GM18519 (cell line): Measurements from ENCODE around the gene MED25.

Source experiments
- ATAC-seq: cut with Tn5 transposase; IDR thresholded peaks from one replicate; pipeline ENCODE4 v1.9.1; 2021; ENCODE audit warnings: mild to moderate bottlenecking, moderate library complexity; ENCODE audit not compliant: unreplicated experiment, low FRiP score

The MED25 gene

DNA sequence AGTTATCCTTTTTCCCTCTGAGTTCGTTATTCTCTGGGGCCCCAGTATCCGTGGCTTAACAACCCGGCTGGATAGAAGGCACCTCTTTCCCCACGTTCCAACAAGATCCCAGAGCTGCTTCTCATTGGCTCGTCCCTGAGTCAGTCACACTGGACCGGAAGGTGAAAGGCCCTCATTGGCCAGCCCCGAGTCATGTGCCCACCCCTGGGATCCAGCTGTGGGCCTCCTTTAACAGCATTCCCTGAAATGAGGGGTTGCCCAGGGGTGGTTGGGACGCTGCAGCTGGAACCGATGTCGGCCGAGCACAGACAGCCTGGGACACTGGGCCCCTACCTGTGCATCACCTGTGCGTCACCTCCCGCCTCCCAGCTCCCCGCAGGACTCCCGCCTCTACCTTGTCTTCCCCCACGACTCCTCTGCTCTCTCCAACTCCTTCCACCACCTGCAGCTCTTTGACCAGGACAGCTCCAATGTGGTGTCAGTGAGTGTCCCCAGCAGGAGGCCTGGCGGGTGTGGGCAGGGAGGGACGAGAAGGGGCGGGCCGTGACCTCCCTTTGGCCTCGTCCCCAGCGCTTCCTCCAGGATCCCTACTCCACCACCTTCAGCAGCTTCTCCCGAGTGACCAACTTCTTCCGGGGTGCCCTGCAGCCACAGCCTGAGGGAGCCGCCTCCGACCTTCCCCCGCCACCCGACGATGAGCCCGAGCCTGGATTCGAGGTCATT, 63.7 kb downstream of the MED25 start:
- no peak for ATAC-seq

DNA sequence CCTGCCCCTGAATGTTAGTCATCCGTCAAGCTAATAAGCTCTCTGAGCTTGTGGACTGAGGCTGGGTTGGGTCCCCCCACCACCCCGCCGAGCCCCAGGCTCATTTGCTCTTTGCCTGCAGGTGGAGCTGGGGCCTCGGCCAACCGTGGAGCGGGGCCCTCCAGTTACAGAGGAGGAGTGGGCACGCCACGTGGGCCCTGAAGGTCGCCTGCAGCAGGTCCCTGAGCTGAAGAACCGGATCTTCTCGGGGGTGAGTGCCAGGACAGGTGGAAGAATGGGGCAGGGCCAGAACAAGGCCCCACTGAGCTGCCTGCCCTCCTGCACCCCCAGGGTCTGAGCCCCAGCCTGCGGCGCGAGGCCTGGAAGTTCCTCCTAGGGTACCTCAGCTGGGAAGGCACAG, 64.6 kb downstream of the MED25 start:
- ATAC-seq, result no peak

DNA sequence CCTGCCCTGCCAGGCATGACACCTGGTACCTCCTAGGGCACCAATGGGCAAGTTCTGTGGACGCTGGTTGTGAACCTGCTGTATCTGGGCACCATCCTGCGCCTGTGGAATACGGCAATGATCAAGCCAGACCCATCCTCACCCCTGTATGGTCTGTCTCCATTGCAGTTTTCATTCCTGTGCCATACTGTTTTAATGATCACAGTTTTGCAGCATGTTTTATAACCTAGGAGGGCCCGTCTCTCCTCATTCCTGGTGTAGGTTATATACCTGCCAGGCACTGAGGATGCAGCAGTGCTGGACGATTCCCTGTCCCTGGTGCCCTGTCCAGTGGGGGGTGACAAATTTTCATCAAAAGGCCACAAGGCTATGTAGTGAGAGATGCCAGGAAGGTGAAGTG, 65.0 kb downstream of the MED25 start:
- no peak for ATAC-seq

DNA sequence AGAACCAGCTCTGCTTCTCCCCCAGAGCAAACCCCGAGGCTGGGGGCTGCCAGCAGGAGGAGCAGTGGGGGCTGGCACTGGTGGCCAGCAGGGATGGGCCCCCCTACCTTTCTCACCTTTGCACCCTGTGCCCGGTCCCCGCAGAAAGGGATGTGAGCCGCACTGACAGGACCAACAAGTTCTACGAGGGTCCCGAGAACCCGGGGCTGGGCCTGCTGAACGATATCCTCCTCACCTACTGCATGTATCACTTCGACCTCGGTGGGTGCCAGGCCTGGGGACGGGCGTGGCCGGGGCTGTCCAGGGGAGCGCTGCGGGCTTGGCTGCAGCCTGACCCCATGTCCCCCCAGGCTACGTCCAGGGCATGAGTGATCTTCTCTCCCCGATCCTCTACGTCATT, 66.0 kb downstream of the MED25 start:
- ATAC-seq, result no peak

DNA sequence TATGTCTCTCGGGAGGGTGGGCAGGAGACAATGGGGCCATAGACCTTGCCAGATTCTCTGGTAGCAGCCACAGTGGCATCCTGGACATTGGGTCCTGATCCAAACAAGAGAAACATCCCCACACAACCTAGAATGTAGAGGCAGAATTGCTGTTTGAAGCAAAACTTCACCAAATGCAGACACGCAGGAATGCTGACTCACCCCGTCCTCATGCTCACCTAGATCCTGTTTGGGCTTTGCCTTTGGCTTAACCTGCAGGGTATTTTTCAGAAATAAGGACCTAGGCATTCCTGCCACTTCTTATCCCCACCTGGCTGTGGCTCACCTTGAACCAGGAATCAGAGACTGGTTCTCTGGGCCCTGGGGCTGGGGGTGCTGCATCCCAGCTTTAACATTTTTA, 66.7 kb downstream of the MED25 start:
- no peak for ATAC-seq
